ENCODE results near the gene ZNF821.

DNA sequence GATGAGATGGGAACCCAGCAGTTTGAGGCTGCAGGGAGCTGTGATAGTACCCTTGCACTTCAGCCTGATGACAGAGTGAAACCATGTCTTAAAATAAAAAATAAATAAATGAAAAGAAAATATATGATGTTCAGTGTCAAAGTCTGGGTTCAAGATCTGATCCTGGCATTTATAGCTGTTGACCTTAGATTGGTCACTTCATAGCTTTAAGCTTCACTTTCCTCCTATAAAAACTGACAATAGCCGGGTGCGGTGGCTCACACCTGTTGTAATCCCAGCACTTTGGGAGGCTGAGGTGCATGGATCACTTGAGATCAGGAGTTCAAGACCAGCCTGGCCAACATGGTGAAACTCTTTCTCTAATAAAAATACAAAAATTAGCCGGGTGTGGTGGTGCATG lies 5.2 kb upstream of the ZNF821 start:
- TF ChIP-seq, protein P1, sequence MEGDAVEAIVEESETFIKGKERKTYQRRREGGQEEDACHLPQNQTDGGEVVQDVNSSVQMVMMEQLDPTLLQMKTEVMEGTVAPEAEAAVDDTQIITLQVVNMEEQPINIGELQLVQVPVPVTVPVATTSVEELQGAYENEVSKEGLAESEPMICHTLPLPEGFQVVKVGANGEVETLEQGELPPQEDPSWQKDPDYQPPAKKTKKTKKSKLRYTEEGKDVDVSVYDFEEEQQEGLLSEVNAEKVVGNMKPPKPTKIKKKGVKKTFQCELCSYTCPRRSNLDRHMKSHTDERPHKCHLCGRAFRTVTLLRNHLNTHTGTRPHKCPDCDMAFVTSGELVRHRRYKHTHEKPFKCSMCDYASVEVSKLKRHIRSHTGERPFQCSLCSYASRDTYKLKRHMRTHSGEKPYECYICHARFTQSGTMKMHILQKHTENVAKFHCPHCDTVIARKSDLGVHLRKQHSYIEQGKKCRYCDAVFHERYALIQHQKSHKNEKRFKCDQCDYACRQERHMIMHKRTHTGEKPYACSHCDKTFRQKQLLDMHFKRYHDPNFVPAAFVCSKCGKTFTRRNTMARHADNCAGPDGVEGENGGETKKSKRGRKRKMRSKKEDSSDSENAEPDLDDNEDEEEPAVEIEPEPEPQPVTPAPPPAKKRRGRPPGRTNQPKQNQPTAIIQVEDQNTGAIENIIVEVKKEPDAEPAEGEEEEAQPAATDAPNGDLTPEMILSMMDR (IDR thresholded peaks at IDR 0.05): no peak
- no peak for TF ChIP-seq EP300 (IDR thresholded peaks at IDR 0.05)
- no peak for TF ChIP-seq POLR2A (IDR thresholded peaks at IDR 0.05)

Data from sigmoid colon (tissue), 4 donors.